ENCODE results near the gene NOP56. TPM values are rescaled to one million over a fixed set of nuclear protein-coding genes. Genes with fewer than 3 reads are reported as not detected.
"Not testable (repeated sequence)": the region's sequence is repeated elsewhere in the genome, so short reads cannot be mapped to it uniquely, and the experiment has no call there.

NOP56 gene
- polyA plus RNA-seq, 4 donors: 198 to 280 (median 246) TPM

DNA sequence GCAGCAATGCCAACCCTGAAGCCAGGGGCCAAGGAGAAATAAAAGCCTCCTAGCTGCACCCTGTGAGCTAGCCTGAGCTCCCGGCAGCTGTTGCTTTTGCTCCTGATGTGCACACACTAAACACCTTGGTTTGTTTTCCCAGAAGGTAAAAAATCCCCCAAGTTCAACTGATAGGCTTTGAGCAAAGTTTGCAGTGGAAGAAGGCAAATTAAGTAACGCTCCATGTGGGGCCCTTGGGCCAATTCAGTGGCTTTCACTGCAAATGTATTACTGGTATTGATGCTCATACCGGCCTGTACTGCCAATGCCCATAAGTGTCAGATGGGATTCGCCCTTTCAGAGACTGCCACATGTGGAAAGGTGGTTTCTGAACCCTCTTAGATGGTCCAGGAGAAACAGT lies 21.0 kb downstream of the NOP56 start:
- DNase-seq (ENCODE audit: low read depth in 4 of 4, low spot score in 2 of 4): no peak

DNA sequence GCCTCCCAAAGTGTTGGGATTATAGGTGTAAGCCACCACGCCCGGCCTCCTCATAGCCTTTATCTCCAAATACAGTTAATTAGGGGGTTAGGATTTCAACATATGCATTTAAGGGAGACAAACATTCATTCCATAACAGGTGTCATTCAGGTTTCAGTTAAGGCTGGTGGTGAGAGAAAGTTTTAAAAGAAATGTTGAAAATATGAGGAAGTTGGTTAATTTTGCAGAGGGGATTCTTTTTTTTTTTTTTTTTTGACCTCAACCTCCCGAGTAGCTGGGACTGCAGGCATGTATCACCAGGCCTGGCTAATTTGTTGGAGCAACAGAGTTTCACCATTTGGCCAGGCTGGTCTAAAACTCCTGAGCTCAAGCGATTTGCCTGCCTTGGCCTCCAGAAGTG lies 27.6 kb downstream of the NOP56 start:
- no peak for DNase-seq (ENCODE audit: low read depth in 4 of 4, low spot score in 2 of 4)

DNA sequence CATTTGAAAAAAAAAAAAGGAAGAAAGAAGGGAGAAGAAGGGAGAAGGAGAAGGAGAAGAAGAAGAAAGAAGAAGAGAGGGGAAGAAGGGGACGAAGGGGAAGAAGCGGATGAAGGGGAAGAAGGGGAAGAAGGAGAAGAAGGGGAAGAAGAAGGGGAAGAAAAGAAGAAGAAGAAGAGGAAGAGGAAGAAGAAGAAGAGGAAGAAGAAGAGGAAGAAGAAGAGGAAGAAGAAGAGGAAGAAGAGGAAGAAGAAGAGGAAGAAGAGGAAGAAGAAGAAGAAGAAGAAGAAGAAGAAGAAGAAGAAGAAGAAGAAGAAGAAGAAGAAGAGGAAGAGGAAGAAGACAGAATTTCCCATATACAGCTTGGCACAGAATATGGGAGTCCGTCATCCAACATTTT lies 29.6 kb downstream of the NOP56 start:
- DNase-seq (ENCODE audit: low read depth in 4 of 4, low spot score in 2 of 4): not testable (repeated sequence)

DNA sequence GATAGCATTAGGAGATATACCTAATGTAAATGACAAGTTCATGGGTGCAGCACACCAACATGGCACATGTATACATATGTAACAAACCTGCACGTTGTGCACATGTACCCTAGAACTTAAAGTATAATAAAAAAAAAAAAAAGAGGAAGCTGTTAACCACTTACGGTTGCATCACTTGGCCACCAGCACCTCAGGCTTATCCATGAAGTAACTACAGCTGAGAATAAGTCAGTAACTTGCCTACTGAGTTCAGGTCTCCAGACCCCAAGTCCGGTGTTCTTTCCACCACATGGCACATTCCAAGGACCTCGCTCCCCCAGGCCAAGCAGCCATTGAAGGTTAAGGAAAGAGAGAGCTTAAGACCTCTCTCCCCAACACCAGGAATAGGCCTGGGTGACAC lies 32.4 kb downstream of the NOP56 start:
- DNase-seq (ENCODE audit: low read depth in 4 of 4, low spot score in 2 of 4): not testable (repeated sequence)

DNA sequence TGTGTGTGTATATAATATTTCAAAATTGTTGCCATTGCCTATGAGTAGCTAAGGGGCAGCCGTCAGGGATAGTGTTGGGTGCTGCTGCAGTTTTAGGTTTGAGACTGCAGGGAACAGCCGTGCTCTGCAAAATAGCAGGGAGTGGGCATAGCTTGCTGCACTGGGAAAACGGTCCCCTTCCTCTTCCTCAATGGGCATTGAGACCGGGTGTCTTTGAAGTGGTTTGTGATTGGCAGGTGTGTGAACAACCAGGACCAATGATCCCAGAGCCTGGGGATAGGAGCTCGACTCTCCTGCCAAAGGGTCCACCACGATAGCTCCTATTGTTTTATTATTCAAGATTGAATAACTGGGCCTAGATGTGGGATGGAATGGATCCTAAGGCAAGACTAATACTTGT lies 35.1 kb downstream of the NOP56 start:
- DNase-seq (ENCODE audit: low read depth in 4 of 4, low spot score in 2 of 4): no peak

DNA sequence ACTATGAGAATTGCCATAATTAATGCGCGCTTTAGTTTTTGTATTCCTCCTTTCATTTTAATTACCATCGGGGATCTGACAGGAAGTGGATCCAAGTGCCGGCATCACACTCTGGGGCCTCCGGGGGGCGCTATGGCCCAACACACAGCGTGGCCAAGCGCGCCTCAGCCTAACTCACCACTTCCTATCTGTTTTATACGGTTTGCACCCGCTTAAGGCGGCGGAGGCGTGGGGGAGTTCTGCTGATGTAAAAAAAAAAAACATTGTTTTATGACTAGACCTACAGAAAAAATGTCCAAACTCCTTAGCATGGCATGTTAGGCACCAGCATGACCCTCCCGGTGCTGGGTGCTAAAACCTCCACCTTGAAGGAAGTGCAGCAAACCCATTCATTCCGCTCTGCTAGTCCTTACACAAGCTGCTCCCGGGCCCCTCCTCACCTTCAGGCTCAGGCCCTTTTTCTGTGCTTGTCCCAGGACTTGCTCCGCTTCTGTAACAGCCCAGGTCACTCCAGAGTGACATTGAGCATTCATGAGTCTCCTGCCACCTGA lies 35.7 kb downstream of the NOP56 start:
- DNase-seq (ENCODE audit: low read depth in 4 of 4, low spot score in 2 of 4): peak in 2 of 4 donors; percentile 43 to 44

DNA sequence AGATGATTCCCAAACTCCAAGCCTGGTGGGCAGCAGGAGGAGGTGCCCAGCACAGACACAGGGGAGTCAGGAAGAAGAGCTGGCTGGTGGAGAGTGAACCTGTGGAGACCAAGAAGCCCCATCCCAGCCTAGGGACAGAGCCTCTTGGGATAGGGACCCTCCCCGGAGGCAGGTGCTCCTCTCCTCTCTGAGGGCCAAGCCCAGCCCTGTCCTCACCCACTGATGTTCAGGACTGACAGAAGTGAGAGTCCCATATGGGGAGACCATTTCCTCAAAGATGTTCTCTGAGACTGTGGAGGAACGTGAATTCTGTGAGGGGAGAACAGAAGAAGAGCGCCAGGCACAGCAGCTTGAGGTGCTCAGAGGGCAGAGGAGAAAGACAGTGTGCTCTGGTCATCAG lies 37.8 kb downstream of the NOP56 start:
- DNase-seq (ENCODE audit: low read depth in 4 of 4, low spot score in 2 of 4): no peak

DNA sequence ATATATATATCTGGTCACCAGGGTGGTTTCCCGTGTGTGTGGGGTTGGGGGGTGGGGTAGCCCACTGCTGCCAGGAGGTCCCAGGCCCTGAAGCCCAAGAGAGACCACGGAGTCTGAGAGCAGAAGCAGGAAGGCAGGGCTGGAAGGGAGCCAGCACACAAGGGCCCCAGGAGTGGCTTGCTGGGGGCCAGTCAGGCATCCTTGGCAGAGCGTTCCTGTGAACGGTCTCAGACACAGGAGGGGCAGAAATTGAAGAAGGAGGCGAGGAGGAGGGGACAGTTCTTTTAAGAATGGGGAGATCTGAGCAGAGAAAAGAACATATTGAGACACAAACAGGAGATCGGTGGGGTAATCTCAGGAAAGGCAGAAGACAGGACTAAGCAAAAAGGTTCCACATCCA lies 38.3 kb downstream of the NOP56 start:
- no peak for DNase-seq (ENCODE audit: low read depth in 4 of 4, low spot score in 2 of 4)

DNA sequence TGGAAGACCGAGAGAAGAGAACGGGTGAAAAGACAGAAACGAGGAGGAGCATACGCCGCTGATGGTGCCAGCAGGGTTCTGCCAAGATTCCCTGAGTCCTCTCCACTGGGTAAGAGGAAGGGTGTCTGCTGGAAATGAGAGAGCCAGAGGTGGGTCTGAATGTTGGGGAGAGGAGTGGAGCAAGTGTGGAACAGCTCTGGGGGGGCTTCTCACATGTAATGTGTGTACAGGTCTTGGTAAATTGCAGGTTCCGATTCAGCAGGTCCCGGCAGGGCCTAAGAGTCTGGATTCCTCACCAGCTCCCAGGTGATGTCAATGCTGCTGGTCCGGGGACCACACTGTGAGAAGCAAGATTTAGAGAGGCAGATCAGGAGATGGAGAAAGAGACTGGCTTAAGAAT lies 38.7 kb downstream of the NOP56 start:
- no peak for DNase-seq (ENCODE audit: low read depth in 4 of 4, low spot score in 2 of 4)

DNA sequence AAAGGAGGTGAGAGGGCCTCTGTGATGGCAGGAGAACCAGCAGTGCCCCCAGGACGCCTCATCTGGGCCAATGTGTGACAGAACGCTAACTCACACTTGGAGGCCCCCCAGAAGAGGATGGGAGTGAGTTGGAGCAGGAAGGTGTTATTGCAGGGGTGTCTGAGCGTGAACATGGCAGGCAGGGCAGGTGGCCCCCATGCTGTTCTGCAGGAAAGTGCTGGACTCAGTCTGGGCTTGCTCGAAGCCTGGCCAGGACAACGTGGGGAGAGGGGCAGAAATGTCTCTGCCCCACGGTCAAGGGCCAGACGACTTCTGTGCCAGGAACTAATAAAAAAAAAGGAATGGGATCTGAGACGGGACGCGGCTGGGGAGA lies 39.2 kb downstream of the NOP56 start:
- no peak for DNase-seq (ENCODE audit: low read depth in 4 of 4, low spot score in 2 of 4)

DNA sequence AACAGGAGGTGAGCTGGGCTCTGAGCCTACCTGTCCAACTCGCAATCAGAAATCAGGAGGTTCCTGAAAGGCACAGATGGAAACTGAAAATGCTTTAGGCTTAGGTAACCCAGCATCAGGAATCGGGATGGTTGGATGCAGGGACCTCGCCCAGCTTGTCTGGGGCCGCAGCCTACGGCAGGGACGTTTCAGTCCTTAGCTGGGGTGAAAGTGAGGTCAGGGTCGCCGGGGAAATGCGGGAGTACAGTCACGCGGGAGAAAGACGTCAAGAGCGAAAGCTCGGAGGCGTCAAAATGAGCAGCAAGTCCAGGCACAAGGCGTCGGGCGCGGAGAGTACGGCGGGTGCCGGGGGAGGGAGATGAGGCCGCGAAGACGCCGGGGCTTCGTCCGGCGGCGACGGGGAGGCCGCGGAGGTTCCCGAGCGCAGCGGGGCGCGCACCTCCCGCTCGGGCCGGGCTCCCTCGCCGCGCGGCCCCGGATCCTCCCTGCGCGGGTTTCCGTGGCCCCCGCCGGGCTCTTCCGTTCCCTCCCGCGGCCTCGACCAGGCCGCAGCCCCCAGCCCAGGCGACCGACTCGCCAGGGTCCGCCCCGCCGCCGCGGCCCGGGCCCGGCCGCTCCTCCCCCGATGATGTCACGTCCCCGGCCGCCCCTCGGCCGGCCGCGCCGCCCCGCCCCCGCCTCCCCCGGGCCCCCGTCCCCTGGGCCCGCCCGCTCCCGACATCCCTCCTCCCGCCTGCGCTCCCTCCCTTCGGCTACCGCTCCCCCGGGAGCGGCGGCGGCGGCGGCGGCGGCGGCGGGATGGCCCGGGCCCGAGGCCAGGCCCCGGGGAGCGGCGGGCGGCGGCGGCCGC lies 39.8 kb downstream of the NOP56 start, which contains the start of gene EBF4:
TSS of gene EBF4 (plus strand) at position 745 of the 850 bp plus-strand sequence. CDS start 866 bp downstream, outside the sequence.
- DNase-seq (ENCODE audit: low read depth in 4 of 4, low spot score in 2 of 4): peak in 3 of 4 donors; percentile 27 to 48 (median 36)

DNA sequence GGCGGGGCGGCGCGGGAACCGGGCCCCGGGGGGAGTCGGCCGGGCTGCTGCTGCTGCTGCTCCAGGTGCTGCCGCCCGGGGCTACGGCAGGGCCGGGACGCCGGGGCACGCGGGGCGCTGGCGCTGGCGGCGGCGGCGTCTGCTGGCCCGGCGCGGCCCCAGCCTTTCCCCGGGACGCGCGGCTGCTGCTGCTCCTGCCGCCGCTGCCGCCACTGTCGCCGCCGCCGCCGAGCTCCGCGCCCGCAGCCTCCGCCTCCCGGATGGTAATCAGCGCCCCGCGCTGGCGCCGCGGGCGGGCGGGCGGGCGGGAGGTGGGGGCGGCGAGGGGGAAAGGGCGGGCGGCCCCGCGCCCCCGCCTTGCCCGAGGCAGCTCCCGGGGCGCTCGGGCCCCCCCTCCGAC lies 40.5 kb downstream of the NOP56 start:
- DNase-seq (ENCODE audit: low read depth in 4 of 4, low spot score in 2 of 4): no peak

DNA sequence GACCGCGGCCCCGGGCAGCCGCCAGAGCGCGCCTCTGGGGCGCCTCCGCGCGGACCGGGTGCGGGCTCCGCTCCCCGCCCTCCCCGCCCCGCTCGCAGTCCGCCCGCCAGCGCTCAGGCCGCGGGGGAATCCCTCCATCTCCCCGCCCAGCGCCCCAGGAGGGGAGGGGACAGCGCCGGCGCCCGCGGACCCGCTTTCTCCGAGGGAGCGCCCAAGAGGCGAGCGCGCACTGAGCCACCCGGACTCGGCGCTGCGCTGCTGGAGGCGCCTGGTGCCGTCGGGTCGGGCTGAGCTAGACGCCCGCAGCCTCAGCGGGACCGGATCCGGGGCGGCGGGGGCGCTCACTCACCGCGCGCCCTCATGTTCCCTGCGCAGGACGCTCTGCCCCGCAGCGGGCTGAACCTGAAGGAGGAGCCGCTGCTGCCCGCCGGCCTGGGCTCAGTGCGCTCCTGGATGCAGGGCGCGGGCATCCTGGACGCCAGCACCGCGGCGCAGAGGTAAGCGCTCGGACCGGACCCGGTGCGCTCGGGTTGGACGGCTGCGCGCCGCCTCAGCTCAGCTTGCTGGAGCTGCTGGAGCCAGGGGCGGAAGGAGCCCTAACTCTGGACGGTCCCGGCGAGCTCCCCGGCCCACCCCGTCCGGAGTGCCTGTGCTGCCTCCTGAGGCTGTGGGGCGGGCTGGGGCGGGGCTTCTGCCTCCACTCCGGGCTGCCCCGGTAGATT lies 41.0 kb downstream of the NOP56 start:
- peak in 1 of 4 donors; percentile 23 for DNase-seq (ENCODE audit: low read depth in 4 of 4, low spot score in 2 of 4)

DNA sequence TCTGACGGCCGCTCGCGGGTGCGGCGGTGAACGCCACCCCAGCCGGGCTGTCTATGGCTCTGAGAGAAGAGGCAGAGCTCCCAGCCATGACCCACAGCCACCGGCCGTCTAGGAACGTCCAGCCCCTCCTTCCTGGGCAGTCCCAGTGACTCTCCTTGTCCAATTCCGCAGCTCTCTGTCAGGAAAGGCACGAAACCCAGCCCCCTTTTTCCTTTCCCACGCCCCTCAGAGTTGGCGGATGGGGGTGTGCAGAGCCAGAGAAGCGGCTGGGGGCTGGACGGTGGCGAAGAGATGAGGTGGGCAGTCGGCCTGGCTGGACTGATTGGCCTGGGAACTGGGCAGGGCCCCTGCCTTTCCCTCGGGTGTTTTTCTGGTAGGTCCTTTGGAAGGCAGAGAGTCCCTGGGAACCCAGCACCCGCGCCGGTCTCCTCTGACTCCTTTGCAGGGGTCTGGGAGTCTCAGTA lies 41.6 kb downstream of the NOP56 start:
- peak in 1 of 4 donors; percentile 5 for DNase-seq (ENCODE audit: low read depth in 4 of 4, low spot score in 2 of 4)

DNA sequence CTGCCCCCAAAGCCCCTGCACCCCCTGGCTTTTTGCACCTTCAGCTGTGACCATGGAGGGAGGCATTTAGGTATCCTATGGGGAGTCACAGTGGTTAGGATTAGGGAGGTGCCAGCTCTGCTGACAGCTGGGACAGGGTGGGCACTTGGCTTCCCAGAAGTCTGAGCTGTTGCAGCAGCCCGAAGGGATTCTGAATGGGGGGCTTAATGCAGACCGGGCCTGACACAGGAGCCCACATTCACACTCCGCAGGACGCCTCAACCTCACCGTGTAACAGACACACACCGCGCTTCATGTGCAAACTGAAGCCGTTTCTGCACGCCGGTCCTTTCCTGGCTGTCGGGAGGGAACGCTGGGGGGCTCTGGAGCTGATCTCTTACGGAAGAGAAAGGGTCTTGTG lies 42.1 kb downstream of the NOP56 start:
- no peak for DNase-seq (ENCODE audit: low read depth in 4 of 4, low spot score in 2 of 4)

DNA sequence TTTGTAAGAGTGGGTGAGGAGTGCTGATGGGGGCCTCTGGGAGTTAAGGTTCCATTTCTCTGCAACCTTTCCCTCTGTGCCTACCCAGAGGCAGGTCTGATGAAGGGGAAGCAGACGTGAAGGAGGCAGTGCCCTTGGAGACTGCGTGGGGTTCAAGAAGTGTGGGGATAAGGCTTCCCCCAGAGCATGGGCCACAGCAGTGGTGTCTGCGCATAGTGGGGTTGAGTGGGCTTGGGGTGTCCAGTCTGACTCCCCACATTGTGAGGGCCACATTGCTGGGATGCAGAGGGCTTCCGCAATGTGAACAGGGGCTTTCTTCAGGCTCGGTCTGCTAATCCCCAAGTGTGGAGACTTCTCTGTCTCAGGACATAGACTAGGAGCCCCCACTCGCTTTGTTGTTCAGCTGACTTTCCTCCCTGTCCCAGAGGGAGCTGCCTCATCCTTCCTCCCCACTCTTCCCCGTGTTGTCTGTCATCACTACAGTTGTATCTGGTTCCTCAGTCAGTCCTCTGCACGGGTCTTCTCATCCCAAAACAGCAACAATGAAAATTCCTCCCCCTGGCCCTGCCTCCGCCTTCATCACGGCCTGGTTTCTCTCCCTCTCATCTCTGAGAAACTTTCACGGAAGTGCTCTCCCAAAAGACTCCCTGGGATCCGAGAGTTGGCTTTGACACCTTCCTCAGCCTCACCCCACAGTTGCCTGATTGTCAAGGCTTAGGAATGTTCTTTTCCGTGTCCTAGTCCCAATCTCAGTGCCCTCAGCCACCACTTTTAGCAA lies 43.0 kb downstream of the NOP56 start:
- DNase-seq (ENCODE audit: low read depth in 4 of 4, low spot score in 2 of 4): no peak

DNA sequence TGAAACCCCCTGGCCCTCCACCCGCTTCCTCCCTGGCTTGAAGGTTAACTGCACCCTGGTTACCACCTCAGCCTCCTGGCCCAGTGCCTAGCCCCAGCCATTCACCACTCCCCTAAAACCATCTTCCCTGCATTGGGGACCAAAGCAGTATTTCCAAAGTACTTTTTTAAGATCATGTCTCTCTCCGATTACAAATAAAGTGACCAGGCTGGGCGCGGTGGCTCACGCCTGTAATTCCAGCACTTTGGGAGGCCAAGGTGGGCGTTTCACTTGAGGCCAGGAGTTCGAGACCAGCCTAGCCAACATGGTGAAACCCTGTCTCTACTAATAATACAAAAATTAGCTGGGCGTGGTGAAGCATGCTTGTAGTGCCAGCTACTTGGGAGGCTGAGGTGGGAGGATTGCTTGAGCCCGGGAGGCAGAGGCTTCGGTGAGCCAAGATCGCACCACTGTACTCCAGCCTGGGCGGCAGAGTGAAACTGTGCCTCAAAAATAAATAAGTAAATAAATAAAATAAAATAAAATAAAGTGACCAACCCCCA lies 43.6 kb downstream of the NOP56 start:
- DNase-seq (ENCODE audit: low read depth in 4 of 4, low spot score in 2 of 4): not testable (repeated sequence)

DNA sequence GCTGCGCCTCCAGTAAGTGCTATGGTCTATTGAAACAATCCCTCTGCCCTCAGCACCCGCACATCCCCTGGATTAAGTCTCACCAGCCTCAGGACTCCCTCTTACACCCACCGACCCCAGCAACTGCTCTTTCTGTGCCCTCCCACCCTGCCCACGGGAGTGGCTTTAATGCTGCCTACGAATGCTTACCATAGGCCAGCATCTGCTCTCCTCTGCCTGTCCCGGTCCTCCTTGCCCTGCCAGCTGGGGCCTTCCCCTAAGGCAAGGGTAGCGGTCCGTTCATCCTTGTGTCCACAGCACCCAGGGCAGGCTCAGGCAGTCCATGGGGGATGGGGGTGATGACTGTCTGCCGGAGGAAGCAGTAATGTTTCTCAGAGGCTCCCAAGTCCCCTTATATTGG lies 44.2 kb downstream of the NOP56 start:
- DNase-seq (ENCODE audit: low read depth in 4 of 4, low spot score in 2 of 4): no peak

DNA sequence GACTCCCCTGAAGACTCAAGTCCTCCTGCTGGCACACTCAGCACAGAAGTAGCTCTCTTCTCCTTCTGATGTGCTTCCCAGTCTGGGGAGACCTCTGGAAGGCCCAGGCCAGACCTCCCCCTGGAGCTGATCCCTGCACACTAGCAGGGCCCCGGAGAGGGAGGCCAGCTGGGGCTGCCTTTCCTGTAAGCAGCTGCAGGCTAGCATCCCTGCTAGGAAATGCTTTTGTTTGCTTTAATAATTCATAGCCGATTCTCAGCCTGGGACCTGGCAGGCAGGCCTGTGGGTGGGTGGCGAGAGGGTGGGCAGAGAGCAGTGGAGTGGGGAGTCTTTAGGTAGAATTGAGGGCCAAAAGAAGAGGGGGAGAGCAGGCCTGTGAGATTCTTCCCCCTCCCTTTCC lies 45.3 kb downstream of the NOP56 start:
- no peak for DNase-seq (ENCODE audit: low read depth in 4 of 4, low spot score in 2 of 4)

DNA sequence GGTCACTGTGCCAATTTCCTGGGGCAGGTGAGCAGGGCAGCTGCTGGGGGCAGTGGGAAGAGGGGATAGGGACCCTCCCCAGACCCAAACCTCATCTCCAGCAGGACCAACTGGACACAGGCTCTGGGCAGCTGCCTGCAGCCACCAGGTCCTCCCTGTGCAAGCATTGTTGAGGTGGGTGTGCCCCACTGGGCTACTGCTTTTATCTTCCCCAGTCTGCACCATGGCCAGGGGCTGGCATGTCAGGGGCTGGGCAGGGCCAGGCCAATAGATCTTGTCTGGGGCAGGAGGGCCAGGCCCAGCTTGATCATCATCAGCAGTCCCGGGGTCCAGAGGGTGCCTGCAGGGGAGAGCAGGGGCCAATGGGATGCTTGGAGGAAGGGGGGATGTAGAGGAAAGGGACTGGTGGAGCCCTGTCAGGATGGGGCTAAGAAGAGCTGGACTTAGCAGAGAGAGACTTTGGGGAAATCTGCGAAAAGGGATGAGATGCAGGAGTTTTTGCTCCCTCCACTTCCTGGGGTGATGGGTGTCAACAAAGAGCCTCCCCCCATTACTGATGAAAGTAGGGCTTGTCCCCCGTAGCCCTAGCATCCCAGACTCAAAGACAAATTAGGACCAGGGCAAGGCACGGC lies 45.9 kb downstream of the NOP56 start:
- no peak for DNase-seq (ENCODE audit: low read depth in 4 of 4, low spot score in 2 of 4)

Data from left renal cortex interstitium (tissue), 4 donors.